Measurements from ENCODE around the gene PRMT7. TPM values are rescaled to one million over a fixed set of nuclear protein-coding genes. Genes with fewer than 3 reads are reported as not detected.

Gene PRMT7
- total RNA-seq, 5 donors from 2014 or later (not counting 1 experiment from before 2014, with no cell fraction given), result 80.1 to 92.4 (median 87.2) TPM

DNA sequence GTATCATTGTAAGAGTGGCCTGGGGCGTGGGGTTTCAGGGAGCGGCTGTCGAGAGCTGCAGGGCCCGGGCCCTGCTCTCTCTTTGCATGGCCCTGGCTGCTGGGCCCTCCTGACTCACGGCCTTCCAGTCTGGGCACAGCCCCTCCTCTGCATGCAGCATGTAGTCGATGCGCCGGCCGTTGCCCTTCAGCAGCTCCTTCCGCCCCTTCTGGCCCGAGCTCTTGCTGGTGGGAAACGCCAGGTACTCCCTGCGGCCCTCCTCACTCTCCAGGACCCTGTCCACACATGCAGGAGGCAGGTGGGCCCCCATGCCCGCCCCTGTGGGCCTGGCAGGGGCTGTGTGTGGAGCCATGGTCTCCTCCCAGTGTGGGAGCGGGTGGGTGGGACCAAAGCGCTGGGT is 50.7 kb downstream of the PRMT7 start:
- H3K4me3 Mint-ChIP-seq, result no peak overlapping the region
- Histone ChIP-seq H3K36me3 (ENCODE audit: control insufficient read depth in 2 of 2, extremely low read depth in 1 of 2, insufficient read depth in 1 of 2, low read length in 1 of 2) (peaks cover 14 to 24% of the 10 kb centered on the region in 2 donors), H3K9me3 (no peaks in the 10 kb centered on the region), H3K27me3 (replicated peaks in 1 of 2; ENCODE audit: control insufficient read depth in 2 of 2, extremely low read depth in 1 of 2, insufficient read depth in 2 of 2, low read length in 1 of 2) (peaks cover 0 to 28% of the 10 kb centered on the region in 2 experiments), H3K4me3 (ENCODE audit: control insufficient read depth in 1 of 2, extremely low read depth in 1 of 2, low read length in 1 of 2) (no peak overlapping the region), H3K4me1 (ENCODE audit: control insufficient read depth in 1 of 2, extremely low read depth in 1 of 2, insufficient read depth in 2 of 2, low read length in 2 of 2) (peaks cover 12 to 25% of the 10 kb centered on the region in 2 experiments), H3K27ac (ENCODE audit: low read length) (no peak overlapping the region)
- POLR2A ChIA-PET, result no interaction called here
- peaks cover 0 to 4% of the 10 kb centered on the region in 2 donors for H3K27me3 Mint-ChIP-seq
- peaks cover 21 to 38% (median 26%) of the 10 kb centered on the region in 3 donors for H3K4me1 Mint-ChIP-seq
- CTCF ChIA-PET, result no interaction called here
- DNase-seq, result no peak
- no peaks in the 10 kb centered on the region for H3K9me3 Mint-ChIP-seq
- ATAC-seq (replicated peaks in 1 of 4), result no peak
- WGBS (ENCODE audit: insufficient coverage), result 98% methylated on average over 12 of the region's 16 CpGs
- no peak overlapping the region for H3K27ac Mint-ChIP-seq
- peaks cover 4% of the 10 kb centered on the region for H3K36me3 Mint-ChIP-seq

DNA sequence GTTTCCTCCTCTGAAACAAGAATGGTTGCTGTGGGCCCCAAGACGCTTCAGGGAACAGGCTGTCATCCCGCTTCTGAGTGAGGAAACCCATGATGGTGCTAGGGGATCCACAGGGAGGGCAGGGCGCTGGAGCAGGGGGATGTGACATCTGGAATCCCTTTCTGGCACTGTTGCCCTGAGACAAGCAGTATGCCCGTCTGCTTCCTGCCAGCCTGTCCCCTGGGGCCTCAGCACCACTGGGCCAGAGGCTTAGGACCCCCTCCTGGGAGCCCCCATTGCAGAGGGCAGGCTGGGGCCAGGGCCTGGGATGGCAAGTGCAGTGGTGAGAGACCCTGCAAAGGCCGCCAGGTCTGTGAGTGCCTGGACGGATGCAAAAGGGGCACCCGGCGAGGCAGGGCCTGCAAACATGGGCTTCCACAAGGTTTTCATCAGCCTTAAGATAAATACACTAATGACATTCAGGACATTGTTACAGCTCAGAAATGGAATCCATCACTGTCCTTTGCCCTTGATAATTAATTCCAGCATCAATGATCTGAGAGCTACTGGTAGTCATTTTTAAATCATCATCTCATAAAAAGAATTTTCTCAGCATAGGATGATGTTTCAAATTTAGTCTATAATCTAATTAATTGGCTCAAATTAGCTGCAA is 51.6 kb downstream of the PRMT7 start:
- H3K9me3 Mint-ChIP-seq, result no peaks in the 10 kb centered on the region
- H3K27me3 Mint-ChIP-seq, result peaks cover 0 to 4% of the 10 kb centered on the region in 2 donors
- H3K36me3 Mint-ChIP-seq, result peaks cover 4% of the 10 kb centered on the region
- no peak overlapping the region for H3K4me3 Mint-ChIP-seq
- Histone ChIP-seq H3K9me3 (no peaks in the 10 kb centered on the region), H3K27ac (ENCODE audit: low read length) (no peak overlapping the region), H3K27me3 (replicated peaks in 1 of 2; ENCODE audit: control insufficient read depth in 2 of 2, extremely low read depth in 1 of 2, insufficient read depth in 2 of 2, low read length in 1 of 2) (peaks cover 0 to 33% of the 10 kb centered on the region in 2 experiments), H3K4me1 (ENCODE audit: control insufficient read depth in 1 of 2, extremely low read depth in 1 of 2, insufficient read depth in 2 of 2, low read length in 2 of 2) (peaks cover 3 to 22% of the 10 kb centered on the region in 2 experiments), H3K4me3 (ENCODE audit: control insufficient read depth in 1 of 2, extremely low read depth in 1 of 2, low read length in 1 of 2) (no peak overlapping the region), H3K36me3 (ENCODE audit: control insufficient read depth in 2 of 2, extremely low read depth in 1 of 2, insufficient read depth in 1 of 2, low read length in 1 of 2) (peaks cover 14 to 21% of the 10 kb centered on the region in 2 donors)
- no peak overlapping the region for H3K27ac Mint-ChIP-seq
- peaks cover 16 to 34% (median 19%) of the 10 kb centered on the region in 3 donors for H3K4me1 Mint-ChIP-seq
- ATAC-seq (replicated peaks in 1 of 4), result no peak
- WGBS (ENCODE audit: insufficient coverage), result 80% methylated on average over 1 of the region's 8 CpGs
- CTCF ChIA-PET, result interaction anchor here in 1 of 2 donors (0.5 kb wide), 1 partner anchor 292 kb away, joined by 3 read pairs; no protein-coding TSS in a partner anchor
- POLR2A ChIA-PET, result no interaction called here
- no peak for DNase-seq

DNA sequence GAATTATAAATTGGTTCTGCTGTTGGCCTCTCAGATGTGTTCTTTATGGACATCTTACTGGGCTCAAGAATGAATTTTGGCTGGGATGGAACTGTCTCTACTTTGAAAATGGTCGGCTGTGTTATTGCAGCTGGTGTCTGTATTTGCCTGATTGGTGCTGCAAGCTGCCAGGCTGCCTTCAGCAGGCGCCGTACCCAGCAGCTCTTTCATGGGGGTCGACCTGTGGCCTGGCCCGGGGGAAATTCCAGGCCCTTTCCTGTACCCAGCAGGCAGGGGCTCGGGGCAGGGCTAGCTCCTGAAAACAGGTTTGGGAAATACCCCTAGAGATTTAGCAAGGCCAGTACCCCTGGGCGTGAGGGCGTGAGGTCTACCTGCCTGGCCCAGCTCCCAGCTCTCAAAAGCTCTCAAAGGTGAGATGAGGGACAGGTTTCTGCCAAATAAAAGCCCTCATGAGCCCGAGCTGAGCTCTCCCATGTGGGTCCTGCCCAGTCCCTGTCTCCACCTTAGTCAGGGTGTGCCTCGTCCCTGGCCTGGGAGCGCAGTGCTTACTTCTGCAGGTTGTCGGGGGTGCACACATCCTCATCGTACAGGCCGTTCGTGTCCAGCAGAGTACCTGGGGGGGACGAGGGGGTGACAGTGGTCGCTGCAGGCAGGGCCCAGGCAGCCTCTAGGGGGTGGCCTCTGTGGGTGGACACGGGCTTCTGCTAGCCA is 52.3 kb downstream of the PRMT7 start:
- Mint-ChIP-seq H3K27ac (no peak overlapping the region), H3K36me3 (peaks cover 4% of the 10 kb centered on the region), H3K4me3 (no peak overlapping the region), H3K27me3 (peaks cover 2 to 4% of the 10 kb centered on the region in 2 donors), H3K9me3 (no peaks in the 10 kb centered on the region), H3K4me1 (peaks cover 17 to 34% (median 19%) of the 10 kb centered on the region in 3 donors)
- H3K4me1 ChIP-seq (ENCODE audit: control insufficient read depth in 1 of 2, extremely low read depth in 1 of 2, insufficient read depth in 2 of 2, low read length in 2 of 2), result peaks cover 0 to 22% of the 10 kb centered on the region in 2 experiments
- DNase-seq (no peak), ATAC-seq (replicated peaks in 1 of 4) (no peak)
- H3K36me3 ChIP-seq (ENCODE audit: control insufficient read depth in 2 of 2, extremely low read depth in 1 of 2, insufficient read depth in 1 of 2, low read length in 1 of 2), result peaks cover 8 to 14% of the 10 kb centered on the region in 2 donors
- CTCF ChIA-PET, result no interaction called here
- WGBS (ENCODE audit: insufficient coverage), result 84% methylated on average over 14 of the region's 18 CpGs
- no peak overlapping the region for H3K4me3 ChIP-seq (ENCODE audit: control insufficient read depth in 1 of 2, extremely low read depth in 1 of 2, low read length in 1 of 2)
- peaks cover 0 to 36% of the 10 kb centered on the region in 2 experiments for H3K27me3 ChIP-seq (replicated peaks in 1 of 2; ENCODE audit: control insufficient read depth in 2 of 2, extremely low read depth in 1 of 2, insufficient read depth in 2 of 2, low read length in 1 of 2)
- H3K27ac ChIP-seq (ENCODE audit: low read length), result no peak overlapping the region
- POLR2A ChIA-PET, result no interaction called here
- no peaks in the 10 kb centered on the region for H3K9me3 ChIP-seq

DNA sequence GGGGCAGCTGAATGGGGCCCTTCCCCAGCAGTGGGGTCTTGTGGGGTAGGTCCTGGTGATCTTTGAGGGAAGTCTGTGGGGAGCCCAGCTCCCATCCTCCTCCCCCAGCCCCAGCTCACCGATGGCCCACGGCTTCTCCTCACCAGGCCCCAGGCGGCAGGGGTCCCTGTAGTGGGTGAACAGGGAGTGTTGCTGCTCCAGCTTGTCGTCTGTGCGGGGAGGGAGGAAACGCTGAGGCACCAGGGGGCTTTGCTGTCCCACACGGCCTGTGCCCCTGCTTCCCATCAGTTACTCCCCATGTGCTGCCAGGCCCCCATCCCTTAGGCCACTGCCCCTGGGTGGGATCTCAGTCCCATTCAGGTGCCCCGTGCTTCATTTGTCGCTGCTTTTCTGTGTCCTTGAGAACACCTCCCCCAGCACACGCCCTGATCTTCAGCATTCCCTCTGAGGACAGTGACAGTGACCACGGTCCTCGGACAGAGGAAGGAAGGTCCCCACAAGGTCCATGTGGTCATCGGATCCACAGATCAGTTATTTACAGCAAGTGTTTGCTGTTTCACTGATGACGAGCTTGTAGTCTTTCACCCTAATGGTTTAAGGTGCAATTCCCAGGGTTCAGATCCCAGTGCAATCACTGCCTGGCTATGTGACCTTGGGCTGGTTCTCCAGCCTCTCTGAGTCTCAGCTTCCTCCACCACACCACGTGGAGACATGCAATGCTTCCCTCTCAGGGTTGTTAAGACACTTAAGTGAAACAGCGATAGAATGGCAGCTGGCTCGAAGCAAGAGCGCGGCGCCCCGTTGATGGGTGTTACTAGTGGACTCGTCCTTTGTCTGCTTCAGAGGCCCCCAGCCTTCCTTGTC is 53.1 kb downstream of the PRMT7 start:
- no peak overlapping the region for H3K27ac Mint-ChIP-seq
- H3K4me3 ChIP-seq (ENCODE audit: control insufficient read depth in 1 of 2, extremely low read depth in 1 of 2, low read length in 1 of 2), result no peak overlapping the region
- peaks cover 5 to 8% of the 10 kb centered on the region in 2 donors for H3K36me3 ChIP-seq (ENCODE audit: control insufficient read depth in 2 of 2, extremely low read depth in 1 of 2, insufficient read depth in 1 of 2, low read length in 1 of 2)
- H3K27me3 ChIP-seq (replicated peaks in 1 of 2; ENCODE audit: control insufficient read depth in 2 of 2, extremely low read depth in 1 of 2, insufficient read depth in 2 of 2, low read length in 1 of 2), result peaks cover 0 to 41% of the 10 kb centered on the region in 2 experiments
- H3K4me1 ChIP-seq (ENCODE audit: control insufficient read depth in 1 of 2, extremely low read depth in 1 of 2, insufficient read depth in 2 of 2, low read length in 2 of 2), result peaks cover 5 to 25% of the 10 kb centered on the region in 2 experiments
- no peak for ATAC-seq (replicated peaks in 1 of 4)
- H3K9me3 Mint-ChIP-seq, result no peaks in the 10 kb centered on the region
- H3K27me3 Mint-ChIP-seq, result peaks cover 2 to 4% of the 10 kb centered on the region in 2 donors
- CTCF ChIA-PET, result no interaction called here
- peaks cover 22 to 40% (median 22%) of the 10 kb centered on the region in 3 donors for H3K4me1 Mint-ChIP-seq
- DNase-seq, result no peak
- POLR2A ChIA-PET, result no interaction called here
- H3K27ac ChIP-seq (ENCODE audit: low read length), result no peak overlapping the region
- H3K4me3 Mint-ChIP-seq, result no peak overlapping the region
- peaks cover 4% of the 10 kb centered on the region for H3K36me3 Mint-ChIP-seq
- 87% methylated on average over 12 of the region's 22 CpGs for WGBS (ENCODE audit: insufficient coverage)
- no peaks in the 10 kb centered on the region for H3K9me3 ChIP-seq

DNA sequence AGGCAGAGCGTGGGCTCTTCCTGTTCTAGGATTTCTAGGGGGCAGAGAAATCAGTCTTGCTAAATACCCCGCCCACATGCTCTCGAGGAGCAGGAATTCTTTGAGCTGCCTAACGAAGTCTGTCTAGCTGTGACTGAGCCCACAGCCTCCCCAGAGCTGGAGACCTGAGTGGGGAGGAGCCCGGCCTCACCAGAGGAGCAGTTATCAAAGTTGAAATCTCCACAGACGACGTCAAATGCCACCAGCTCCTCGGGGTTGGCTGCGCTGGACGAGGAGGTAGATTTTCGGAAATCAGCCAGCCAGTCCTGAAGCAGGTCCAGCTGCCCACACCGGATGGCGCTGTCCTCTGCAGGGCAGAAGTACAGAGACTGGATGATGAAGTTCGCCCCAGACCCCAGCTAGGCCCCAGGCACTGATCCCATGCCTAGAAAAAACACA is 53.8 kb downstream of the PRMT7 start:
- ChIA-PET CTCF (no interaction called here), POLR2A (no interaction called here)
- no peak for DNase-seq
- Mint-ChIP-seq H3K27ac (no peak overlapping the region), H3K4me3 (no peak overlapping the region), H3K4me1 (peaks cover 29 to 47% (median 29%) of the 10 kb centered on the region in 3 donors), H3K36me3 (peaks cover 4% of the 10 kb centered on the region), H3K9me3 (no peaks in the 10 kb centered on the region), H3K27me3 (peaks cover 2 to 4% of the 10 kb centered on the region in 2 donors)
- Histone ChIP-seq H3K36me3 (ENCODE audit: control insufficient read depth in 2 of 2, extremely low read depth in 1 of 2, insufficient read depth in 1 of 2, low read length in 1 of 2) (peaks cover 2 to 5% of the 10 kb centered on the region in 2 donors), H3K4me1 (ENCODE audit: control insufficient read depth in 1 of 2, extremely low read depth in 1 of 2, insufficient read depth in 2 of 2, low read length in 2 of 2) (peaks cover 10 to 31% of the 10 kb centered on the region in 2 experiments), H3K27ac (ENCODE audit: low read length) (no peak overlapping the region), H3K9me3 (no peaks in the 10 kb centered on the region), H3K4me3 (ENCODE audit: control insufficient read depth in 1 of 2, extremely low read depth in 1 of 2, low read length in 1 of 2) (no peak overlapping the region), H3K27me3 (replicated peaks in 1 of 2; ENCODE audit: control insufficient read depth in 2 of 2, extremely low read depth in 1 of 2, insufficient read depth in 2 of 2, low read length in 1 of 2) (peaks cover 0 to 41% of the 10 kb centered on the region in 2 experiments)
- ATAC-seq (replicated peaks in 1 of 4), result no peak
- 56% methylated on average over 11 of the region's 14 CpGs for WGBS (ENCODE audit: insufficient coverage)

DNA sequence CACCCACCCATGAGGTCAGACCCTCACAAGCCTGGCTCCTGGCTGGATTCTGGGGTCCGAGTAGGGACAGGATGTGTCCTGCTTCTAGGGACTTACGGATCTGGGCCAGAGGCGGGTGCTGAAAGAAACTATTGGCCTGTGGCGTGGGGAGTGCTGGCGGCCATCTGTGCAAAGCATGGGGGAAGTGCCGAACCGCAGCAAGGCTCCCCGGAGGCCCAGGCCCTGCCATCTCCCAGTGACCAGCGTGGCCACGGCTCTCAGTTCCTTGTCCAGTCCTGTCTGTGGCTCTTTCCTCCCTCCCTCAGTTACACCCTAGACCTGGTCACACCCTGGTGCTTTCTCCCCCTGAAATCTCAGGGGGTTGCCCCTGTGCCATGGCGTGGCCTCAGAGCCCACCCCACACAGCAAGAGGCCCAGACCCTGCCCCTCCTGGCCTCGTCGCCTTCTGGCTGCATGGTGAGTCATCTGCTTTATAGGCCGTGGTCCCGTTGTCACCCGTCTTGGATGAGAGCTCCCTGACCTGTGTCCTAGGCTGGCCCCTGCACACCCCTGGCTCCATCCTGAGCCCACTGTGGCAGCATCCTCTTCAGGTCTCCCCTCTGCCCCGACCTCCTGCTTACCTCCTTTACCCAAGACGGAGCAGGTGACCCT is 54.5 kb downstream of the PRMT7 start:
- peaks cover 4% of the 10 kb centered on the region for H3K36me3 Mint-ChIP-seq
- Histone ChIP-seq H3K27ac (ENCODE audit: low read length) (no peak overlapping the region), H3K4me3 (ENCODE audit: control insufficient read depth in 1 of 2, extremely low read depth in 1 of 2, low read length in 1 of 2) (no peak overlapping the region), H3K36me3 (ENCODE audit: control insufficient read depth in 2 of 2, extremely low read depth in 1 of 2, insufficient read depth in 1 of 2, low read length in 1 of 2) (peaks cover 0 to 5% of the 10 kb centered on the region in 2 donors), H3K9me3 (no peaks in the 10 kb centered on the region), H3K27me3 (replicated peaks in 1 of 2; ENCODE audit: control insufficient read depth in 2 of 2, extremely low read depth in 1 of 2, insufficient read depth in 2 of 2, low read length in 1 of 2) (peaks cover 0 to 41% of the 10 kb centered on the region in 2 experiments), H3K4me1 (ENCODE audit: control insufficient read depth in 1 of 2, extremely low read depth in 1 of 2, insufficient read depth in 2 of 2, low read length in 2 of 2) (peaks cover 15 to 39% of the 10 kb centered on the region in 2 experiments)
- POLR2A ChIA-PET, result no interaction called here
- peaks cover 36 to 54% (median 36%) of the 10 kb centered on the region in 3 donors for H3K4me1 Mint-ChIP-seq
- DNase-seq, result no peak
- ATAC-seq (replicated peaks in 1 of 4), result no peak
- H3K27me3 Mint-ChIP-seq, result peaks cover 2 to 4% of the 10 kb centered on the region in 2 donors
- 82% methylated on average over 11 of the region's 18 CpGs for WGBS (ENCODE audit: insufficient coverage)
- CTCF ChIA-PET, result no interaction called here
- no peaks in the 10 kb centered on the region for H3K9me3 Mint-ChIP-seq
- H3K27ac Mint-ChIP-seq, result no peak overlapping the region
- no peak overlapping the region for H3K4me3 Mint-ChIP-seq

Measured in T-cell (primary cell).